Smooth muscle cell of the umbilical artery (primary cell): ENCODE measurements around the gene ATXN7L3. TPM values are rescaled to one million over a fixed set of nuclear protein-coding genes. Genes with fewer than 3 reads are reported as not detected.

Experiments used
- total RNA-seq: library from RNA; depleted of rRNA; stranded (reverse); fragments of >200 nt; gene quantifications from 2 replicates; pipeline ENCODE4 v1.2.3, GENCODE V29; 2014

The ATXN7L3 gene
- 37.7 and 49.5 TPM in 2 replicates for total RNA-seq

GRCh38 chr17:44199553-44200477 is at the start of gene ATXN7L3:
ATXN7L3 (minus strand) TSS chr17:44199884; CDS start chr17:44198070, 1,814 bp downstream.

GRCh38 chr17:44219616-44220212 is 20.0 kb upstream of the ATXN7L3 start, which contains the start of gene UBTF:
UBTF (minus strand) TSS chr17:44219675; CDS start chr17:44218229, 1,446 bp downstream.

GRCh38 chr17:44186307-44187130 is 13.2 kb downstream of the ATXN7L3 start, which contains the start of gene TMUB2:
TMUB2 (plus strand) TSS chr17:44186972; CDS start chr17:44187709, 737 bp downstream.

GRCh38 chr17:44170499-44171201 is 29.0 kb downstream of the ATXN7L3 start, which contains the start of gene ASB16:
ASB16 (plus strand) TSS chr17:44170704; CDS start chr17:44170790, 86 bp downstream.

Other genes with a start within 250 kb of the ATXN7L3 start
- 0.09 TPM in 1 of 2 replicates, not detected in the other for gene PYY, start 245.9 kb downstream of the ATXN7L3 start, total RNA-seq
- gene NAGS, start 195.3 kb downstream of the ATXN7L3 start, total RNA-seq, result 1.5 and 6.1 TPM in 2 replicates
- gene TMEM101, start 184.9 kb downstream of the ATXN7L3 start, total RNA-seq, result 43.0 and 80.5 TPM in 2 replicates
- gene LSM12, start 133.2 kb downstream of the ATXN7L3 start, total RNA-seq, result 26.1 and 44.3 TPM in 2 replicates
- gene G6PC3, start 129.1 kb downstream of the ATXN7L3 start, total RNA-seq, result 22.0 and 27.1 TPM in 2 replicates
- gene HDAC5, start 76.2 kb downstream of the ATXN7L3 start, total RNA-seq, result 27.3 and 48.3 TPM in 2 replicates
- gene HROB, start 58.0 kb downstream of the ATXN7L3 start, total RNA-seq, result under 0.01 and 1.4 TPM in 2 replicates
- gene ASB16, start 29.2 kb downstream of the ATXN7L3 start, total RNA-seq, result 0.09 TPM in 1 of 2 replicates, not detected in the other
- 24.5 and 26.4 TPM in 2 replicates for gene TMUB2, start 12.9 kb downstream of the ATXN7L3 start, total RNA-seq
- 34.1 and 41.9 TPM in 2 replicates for gene UBTF, start 19.8 kb upstream of the ATXN7L3 start, total RNA-seq
- gene SLC4A1, start 68.3 kb upstream of the ATXN7L3 start, total RNA-seq, result not detected in 2 replicates
- gene RUNDC3A, start 108.7 kb upstream of the ATXN7L3 start, total RNA-seq, result 0.09 and 0.59 TPM in 2 replicates
- gene SLC25A39, start 124.9 kb upstream of the ATXN7L3 start, total RNA-seq, result 63.0 and 87.0 TPM in 2 replicates
- 292 and 344 TPM in 2 replicates for gene GRN, start 145.4 kb upstream of the ATXN7L3 start, total RNA-seq
- gene FAM171A2, start 164.0 kb upstream of the ATXN7L3 start, total RNA-seq, result 3.4 and 4.2 TPM in 2 replicates
- gene ITGA2B, start 189.8 kb upstream of the ATXN7L3 start, total RNA-seq, result under 0.01 and 0.14 TPM in 2 replicates